GM06990 (cell line): ENCODE data around the gene CD226.
"Not testable (repeated sequence)": the region's sequence is repeated elsewhere in the genome, so short reads cannot be mapped to it uniquely, and the experiment has no call there.

Experiments
- DNase-seq: peaks from one replicate; pipeline ENCODE4 v3.0.0-alpha.2; 2011; ENCODE audit not compliant: insufficient read length; ENCODE audit errors: extremely low read depth
- H3K27me3 ChIP-seq: replicated peaks from 2 replicates; pipeline ENCODE4 v1.6.0; 2011; ENCODE audit warnings: low read length; ENCODE audit not compliant: control insufficient read depth, insufficient read depth
- H3K36me3 ChIP-seq: 2 replicates; pipeline ENCODE4 v1.5.1; 2011; ENCODE audit warnings: low read length; ENCODE audit not compliant: control insufficient read depth, insufficient read depth
- H3K4me3 ChIP-seq: replicated peaks from 2 replicates; pipeline ENCODE4 v1.5.1; 2011; ENCODE audit warnings: low read depth, mild to moderate bottlenecking, control low read depth, low read length
- TF ChIP-seq, protein P1 (sequence below): IDR thresholded peaks from 2 replicates; pipeline ENCODE4 v1.5.1; 2011; ENCODE audit warnings: low read length, control low read depth, mild to moderate bottlenecking, inconsistent platforms; ENCODE audit not compliant: insufficient read depth, poor library complexity, severe bottlenecking

The CD226 gene

DNA sequence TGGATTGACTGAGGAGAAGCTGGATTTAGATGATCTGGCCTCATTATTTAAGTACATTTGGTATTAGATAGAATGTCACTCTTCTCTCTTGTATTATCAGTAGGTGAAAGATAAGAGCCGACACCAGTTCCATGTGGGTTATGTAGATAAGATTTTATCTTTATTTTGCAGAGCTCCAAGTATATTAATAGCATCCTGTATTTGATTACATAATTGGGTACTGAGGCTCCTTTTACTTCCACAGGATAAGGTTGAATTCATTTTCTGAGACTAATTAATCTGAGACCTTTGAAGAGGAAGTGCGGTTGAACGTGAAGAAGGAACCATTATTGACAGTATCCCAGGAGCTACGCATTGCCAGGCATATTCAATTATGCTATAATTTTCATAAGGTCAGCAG, 32.8 kb upstream of the CD226 start:
- no peak for DNase-seq
- TF ChIP-seq, protein P1, sequence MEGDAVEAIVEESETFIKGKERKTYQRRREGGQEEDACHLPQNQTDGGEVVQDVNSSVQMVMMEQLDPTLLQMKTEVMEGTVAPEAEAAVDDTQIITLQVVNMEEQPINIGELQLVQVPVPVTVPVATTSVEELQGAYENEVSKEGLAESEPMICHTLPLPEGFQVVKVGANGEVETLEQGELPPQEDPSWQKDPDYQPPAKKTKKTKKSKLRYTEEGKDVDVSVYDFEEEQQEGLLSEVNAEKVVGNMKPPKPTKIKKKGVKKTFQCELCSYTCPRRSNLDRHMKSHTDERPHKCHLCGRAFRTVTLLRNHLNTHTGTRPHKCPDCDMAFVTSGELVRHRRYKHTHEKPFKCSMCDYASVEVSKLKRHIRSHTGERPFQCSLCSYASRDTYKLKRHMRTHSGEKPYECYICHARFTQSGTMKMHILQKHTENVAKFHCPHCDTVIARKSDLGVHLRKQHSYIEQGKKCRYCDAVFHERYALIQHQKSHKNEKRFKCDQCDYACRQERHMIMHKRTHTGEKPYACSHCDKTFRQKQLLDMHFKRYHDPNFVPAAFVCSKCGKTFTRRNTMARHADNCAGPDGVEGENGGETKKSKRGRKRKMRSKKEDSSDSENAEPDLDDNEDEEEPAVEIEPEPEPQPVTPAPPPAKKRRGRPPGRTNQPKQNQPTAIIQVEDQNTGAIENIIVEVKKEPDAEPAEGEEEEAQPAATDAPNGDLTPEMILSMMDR: no peak
- Histone ChIP-seq H3K4me3 (no peak overlapping the region), H3K27me3 (no peaks in the 10 kb centered on the region), H3K36me3 (no peaks in the 10 kb centered on the region; the same call in 1 of the 2 replicates)

DNA sequence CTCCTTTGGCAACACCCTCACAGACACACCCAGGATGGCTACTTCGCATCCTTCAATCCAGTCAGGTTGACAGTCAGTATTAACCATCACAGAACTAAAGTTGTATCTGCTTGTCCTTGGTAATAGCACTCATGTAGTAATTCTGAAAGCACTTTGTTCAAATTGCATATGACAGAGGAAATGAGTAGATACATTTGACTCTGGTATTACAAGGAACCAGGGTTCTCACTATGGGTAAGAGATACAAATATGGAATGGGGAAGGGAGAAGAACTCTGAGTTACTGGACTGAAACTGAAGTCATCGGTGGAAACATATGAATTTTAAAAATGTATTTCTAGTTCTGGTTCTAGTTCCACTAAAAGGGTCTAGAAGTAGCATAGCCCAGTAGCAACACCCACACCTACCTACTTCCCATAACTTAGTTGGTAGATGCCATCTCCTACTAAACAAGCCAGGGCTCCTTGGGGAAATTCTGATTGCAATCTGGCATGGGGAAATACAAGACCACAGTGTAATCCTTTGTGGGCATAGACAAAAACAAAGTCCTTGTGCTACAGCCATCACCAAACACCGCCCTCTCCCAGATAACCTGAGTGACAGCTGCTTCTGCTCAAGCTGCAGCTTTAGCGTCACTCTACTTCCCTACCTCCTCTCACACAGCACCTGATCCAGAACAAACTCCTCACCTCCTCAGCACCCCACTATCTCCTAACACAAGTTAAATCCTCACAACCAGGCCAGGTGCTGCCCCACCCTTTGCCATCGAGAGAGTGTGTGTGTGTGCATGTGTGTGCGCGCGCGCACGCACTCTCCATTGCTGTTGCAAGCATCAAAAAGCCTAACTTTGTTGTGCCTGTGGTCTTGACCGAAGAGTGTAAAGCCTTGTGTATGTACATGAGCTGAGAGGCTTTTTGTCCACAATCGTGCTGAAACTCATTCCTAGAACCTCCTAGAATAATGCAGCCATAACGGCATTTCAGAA, 31.4 kb upstream of the CD226 start:
- no peak overlapping the region for H3K4me3 ChIP-seq
- DNase-seq: peak; percentile 64
- TF ChIP-seq, protein P1: no peak
- no peaks in the 10 kb centered on the region; the same call in 1 of the 2 replicates for H3K36me3 ChIP-seq
- H3K27me3 ChIP-seq: no peaks in the 10 kb centered on the region

DNA sequence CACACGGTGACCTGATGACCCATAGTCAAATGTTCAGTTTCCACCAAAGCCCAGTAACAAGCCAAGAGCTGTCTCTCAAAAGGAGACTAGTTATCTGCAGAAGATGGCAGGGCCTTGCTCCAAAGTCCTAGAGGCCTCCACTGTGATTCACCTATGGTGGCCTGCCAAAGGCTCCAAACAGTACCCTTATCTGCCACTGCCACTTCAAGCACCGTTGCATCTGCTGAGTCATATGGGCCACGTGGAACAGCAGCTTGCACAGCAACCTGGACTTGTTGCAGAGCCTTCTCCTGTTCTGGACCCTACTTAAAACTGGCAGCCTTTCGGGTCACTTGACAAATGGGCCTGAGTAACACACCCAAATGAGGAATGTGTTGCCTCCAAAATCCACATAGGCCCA, 27.6 kb upstream of the CD226 start:
- not testable (repeated sequence) for H3K4me3 ChIP-seq, H3K36me3 ChIP-seq, DNase-seq, H3K27me3 ChIP-seq

DNA sequence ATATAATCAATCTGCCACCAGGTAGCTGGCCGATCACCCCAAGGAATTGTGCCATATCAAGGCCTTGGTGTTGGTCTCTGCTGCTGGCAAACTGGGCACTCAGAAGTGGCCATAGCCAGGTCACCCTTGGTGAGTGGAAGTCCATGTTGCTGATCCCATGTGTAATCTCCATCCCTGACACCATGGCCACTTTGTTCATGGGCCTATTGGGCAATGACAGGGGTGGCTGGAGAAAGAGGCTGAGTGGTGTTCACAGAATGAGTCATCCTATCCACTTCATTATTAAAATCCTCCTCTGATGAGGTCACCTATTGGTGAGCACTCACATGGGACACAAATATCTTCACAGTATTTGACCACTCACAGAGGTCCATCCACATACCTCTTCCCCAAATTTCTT, 26.7 kb upstream of the CD226 start:
- no peaks in the 10 kb centered on the region for H3K27me3 ChIP-seq
- TF ChIP-seq, protein P1: no peak

DNA sequence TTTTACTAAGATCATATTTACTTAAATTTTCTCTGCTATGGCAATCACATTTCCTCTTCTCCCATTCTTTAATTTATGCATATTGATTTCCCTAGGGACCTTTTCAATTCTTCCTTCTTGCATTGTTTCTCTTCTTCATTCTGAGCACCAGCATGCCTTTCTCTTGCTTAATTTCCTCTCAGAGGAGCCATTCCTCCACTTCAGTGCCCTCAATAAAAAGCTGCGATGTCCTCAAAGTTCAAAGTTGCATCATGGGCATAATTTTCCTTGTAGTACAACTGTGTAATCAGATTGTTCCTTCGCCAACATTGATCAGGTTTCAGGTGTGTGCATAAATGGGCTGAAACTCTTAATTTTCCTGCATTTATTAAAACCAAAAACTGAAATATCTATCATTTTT, 21.8 kb upstream of the CD226 start:
- DNase-seq: no peak
- H3K4me3 ChIP-seq: no peak overlapping the region
- TF ChIP-seq, protein P1: no peak
- no peaks in the 10 kb centered on the region for H3K36me3 ChIP-seq
- H3K27me3 ChIP-seq: no peaks in the 10 kb centered on the region

More for the DNA sequence above, 26.7 kb upstream of the CD226 start:
- Histone ChIP-seq H3K4me3 (no peak overlapping the region), H3K36me3 (no peaks in the 10 kb centered on the region; the same call in 1 of the 2 replicates)
- DNase-seq: no peak

DNA sequence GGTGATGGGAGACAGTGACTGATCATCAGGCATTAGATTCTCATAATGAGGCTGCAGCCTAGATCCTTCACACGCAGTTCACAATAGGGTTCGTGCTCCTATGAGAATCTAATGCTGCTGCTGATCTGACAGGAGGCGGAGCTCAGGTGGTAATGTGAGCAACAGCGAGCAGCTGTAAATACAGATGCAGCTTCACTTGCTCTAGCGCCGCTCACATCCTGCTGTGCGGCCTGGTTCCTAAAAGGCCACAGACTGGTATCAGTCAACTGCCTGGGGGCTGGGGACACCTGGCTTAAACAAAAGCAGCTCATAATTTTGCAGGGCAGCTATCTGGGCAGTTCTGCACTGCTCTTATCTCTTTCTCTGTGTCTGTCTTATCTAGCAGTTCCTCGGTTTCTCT, 20.4 kb upstream of the CD226 start:
- TF ChIP-seq, protein P1: no peak
- no peak overlapping the region for H3K4me3 ChIP-seq
- no peak for DNase-seq

More for the DNA sequence above, 20.4 kb upstream of the CD226 start:
- Histone ChIP-seq H3K36me3 (no peaks in the 10 kb centered on the region), H3K27me3 (no peaks in the 10 kb centered on the region)
